Suprapubic skin (tissue), 4 donors: ENCODE measurements around the gene WBP2NL. TPM values are rescaled to one million over a fixed set of nuclear protein-coding genes. Genes with fewer than 3 reads are reported as not detected.

Experiments
- DNase-seq, 2 donors: peaks; one replicate each; pipeline ENCODE4 v3.0.0-alpha.2; 2019; ENCODE audit warnings: low spot score in 2 of 2
- H3K27ac ChIP-seq: fragments of 200-600 bp; sonication (generic); one replicate; pipeline ENCODE4 v1.5.1; 2019
- H3K27me3 ChIP-seq: fragments of 200-600 bp; sonication (generic); one replicate; pipeline ENCODE4 v1.5.1; 2019
- H3K36me3 ChIP-seq: fragments of 200-600 bp; sonication (generic); one replicate; pipeline ENCODE4 v1.5.1; 2019
- H3K4me1 ChIP-seq: fragments of 200-600 bp; sonication (generic); one replicate; pipeline ENCODE4 v1.5.1; 2019
- H3K4me3 ChIP-seq: fragments of 200-600 bp; sonication (generic); one replicate; pipeline ENCODE4 v1.5.1; 2019; ENCODE audit warnings: mild to moderate bottlenecking
- H3K9me3 ChIP-seq: fragments of 200-600 bp; sonication (generic); one replicate; pipeline ENCODE4 v1.5.1; 2019
- CTCF ChIP-seq, 2 donors: fragments of 200-600 bp in 1 of 2; fragments of 450-650 bp in 1 of 2; sonication (generic) in 1 of 2; IDR thresholded peaks; one replicate each; pipeline ENCODE4 v1.5.1; 2016 to 2019; ENCODE audit warnings: antibody characterized with exemption in 2 of 2, mild to moderate bottlenecking in 1 of 2, moderate library complexity in 1 of 2
- EP300 ChIP-seq: sonication (generic); formaldehyde crosslinking; IDR thresholded peaks from one replicate; pipeline ENCODE4 v1.6.1; 2017; ENCODE audit warnings: antibody characterized with exemption
- POLR2A ChIP-seq, 2 donors: fragments of 450-650 bp; IDR thresholded peaks; one replicate each; pipeline ENCODE4 v1.6.1; 2017; ENCODE audit warnings: antibody characterized with exemption in 2 of 2, mild to moderate bottlenecking in 2 of 2, moderate library complexity in 2 of 2
- POLR2AphosphoS5 ChIP-seq, 3 donors: sonication (generic); formaldehyde crosslinking; IDR thresholded peaks; one replicate each; pipeline ENCODE4 v1.6.1; 2017; ENCODE audit warnings: antibody characterized with exemption in 3 of 3
- WGBS: methylation state at CpG from one replicate; pipeline ENCODE4 v1.1.5; 2018; 5-methylcytosine and 5-hydroxymethylcytosine counted together
- total RNA-seq, 4 donors: library from RNA; depleted of rRNA; stranded (reverse); fragments of >200 nt; gene quantifications; one replicate each; pipeline ENCODE4 v1.1.0, GENCODE V29; 2016

The WBP2NL gene
- total RNA-seq, 4 donors from 2014 or later: 0.76 to 9.6 (median 5.4) TPM

DNA sequence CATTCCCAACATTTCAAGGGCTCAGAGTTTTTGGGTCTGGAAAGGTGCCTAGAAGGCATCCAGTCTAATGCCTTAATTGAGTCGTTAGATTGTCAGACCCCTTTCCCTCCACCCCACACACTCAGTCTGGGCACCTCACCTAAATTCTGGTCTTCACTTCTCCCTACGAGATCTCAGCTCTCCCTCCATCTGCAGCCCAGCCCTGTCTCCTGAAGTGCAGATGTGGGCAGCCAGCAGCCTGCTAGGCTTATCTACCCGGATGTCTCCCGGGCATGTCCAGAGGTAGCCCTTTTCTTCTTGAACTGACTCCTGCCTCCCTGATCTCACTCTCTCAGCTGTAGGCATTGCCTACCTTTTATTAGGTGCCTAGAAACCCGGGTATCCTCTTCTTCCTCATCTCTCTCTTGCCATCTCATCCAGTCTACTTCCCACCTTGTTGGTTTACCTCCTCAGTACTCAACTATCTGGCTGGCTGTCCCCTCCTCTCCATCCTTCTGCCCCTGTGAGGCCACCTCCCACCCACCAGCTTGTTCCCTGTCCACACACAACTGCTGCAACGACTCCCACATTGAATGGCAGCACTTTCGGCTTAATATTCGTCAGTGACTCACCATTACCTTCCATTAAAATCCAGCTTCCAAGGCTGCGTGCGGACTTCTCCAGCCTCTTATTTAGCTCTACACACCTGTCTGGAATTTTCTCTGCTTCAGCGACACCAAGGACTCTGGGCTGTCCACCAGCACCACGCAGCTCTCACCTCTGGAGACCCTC is 23.1 kb upstream of the WBP2NL start:
- peak overlapping the region; percentile 53 for H3K4me3 ChIP-seq
- H3K36me3 ChIP-seq: no peaks in the 10 kb centered on the region
- peaks cover 19% of the 10 kb centered on the region for H3K4me1 ChIP-seq
- no peak overlapping the region for H3K27ac ChIP-seq
- DNase-seq: no peak
- H3K9me3 ChIP-seq: no peaks in the 10 kb centered on the region
- TF ChIP-seq POLR2A (IDR thresholded peaks at IDR 0.05) (no peak), EP300 (no peak), POLR2AphosphoS5 (IDR thresholded peaks at IDR 0.05) (no peak), CTCF (IDR thresholded peaks at IDR 0.05) (no peak)
- 60% methylated on average over 12 of the region's 12 CpGs for whole genome bisulfite sequencing
- peaks cover 64% of the 10 kb centered on the region for H3K27me3 ChIP-seq

DNA sequence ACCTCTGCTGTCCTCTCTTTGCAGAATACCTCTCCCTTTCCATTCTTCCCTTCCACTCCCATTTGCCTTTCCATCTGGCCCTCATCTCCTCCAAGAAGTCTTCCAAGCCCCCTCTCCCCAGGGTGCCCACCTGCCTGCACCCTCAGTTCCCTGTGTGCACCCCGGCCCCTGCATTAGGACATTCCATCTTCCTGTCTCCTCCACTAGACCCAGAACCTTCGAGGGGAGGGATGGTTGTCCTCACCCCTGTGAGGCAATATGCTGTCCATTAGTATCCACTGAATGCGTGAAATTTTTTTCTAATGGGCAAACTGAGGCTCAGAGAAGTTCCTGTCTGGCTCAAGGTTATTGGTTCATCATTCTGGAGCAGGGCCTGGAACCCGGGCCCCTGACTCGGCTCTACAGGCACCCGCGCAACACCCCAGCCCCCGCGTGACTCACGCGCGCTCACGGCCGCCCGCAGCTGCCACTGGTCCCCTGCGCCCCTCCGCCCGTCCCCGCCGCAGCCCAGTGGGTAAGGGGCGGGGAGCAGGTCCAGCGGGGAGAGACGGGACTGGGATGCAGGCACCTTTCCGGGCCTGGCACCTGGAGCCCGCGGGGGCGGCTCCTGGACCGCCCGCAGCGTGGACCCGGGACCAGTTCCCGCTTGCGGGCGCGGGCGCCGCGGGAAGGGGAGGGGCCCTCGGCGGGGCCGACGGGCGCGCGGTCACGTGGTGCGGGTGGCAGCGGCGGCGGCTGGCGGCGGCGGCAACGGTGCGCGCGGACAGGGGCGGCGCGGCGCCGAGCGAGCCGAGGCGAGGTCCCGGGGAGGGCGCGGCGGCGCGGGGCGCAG is 22.3 kb upstream of the WBP2NL start:
- peak overlapping the region; percentile 53 for H3K4me3 ChIP-seq
- H3K4me1 ChIP-seq: peaks cover 19% of the 10 kb centered on the region
- TF ChIP-seq POLR2A (IDR thresholded peaks at IDR 0.05): no peak
- no peak for TF ChIP-seq CTCF (IDR thresholded peaks at IDR 0.05)
- no peak for TF ChIP-seq EP300
- no peak for TF ChIP-seq POLR2AphosphoS5 (IDR thresholded peaks at IDR 0.05)
- no peaks in the 10 kb centered on the region for H3K9me3 ChIP-seq
- no peak overlapping the region for H3K27ac ChIP-seq
- H3K27me3 ChIP-seq: peaks cover 61% of the 10 kb centered on the region
- H3K36me3 ChIP-seq: no peaks in the 10 kb centered on the region
- DNase-seq: no peak
- 30% methylated on average over 3 of the region's 72 CpGs for WGBS

GRCh38 chr22:41976961-41977566 is 21.5 kb upstream of the WBP2NL start:
- peak overlapping the region; percentile 53 for H3K4me3 ChIP-seq
- no peak for DNase-seq
- peaks cover 56% of the 10 kb centered on the region for H3K27me3 ChIP-seq
- no peak overlapping the region for H3K27ac ChIP-seq
- TF ChIP-seq POLR2A (IDR thresholded peaks at IDR 0.05): no peak
- H3K36me3 ChIP-seq: no peaks in the 10 kb centered on the region
- WGBS: 10% methylated on average over 13 of the region's 46 CpGs
- peaks cover 19% of the 10 kb centered on the region for H3K4me1 ChIP-seq
- H3K9me3 ChIP-seq: no peaks in the 10 kb centered on the region

GRCh38 chr22:41978732-41979131 is 19.9 kb upstream of the WBP2NL start:
- H3K36me3 ChIP-seq: no peaks in the 10 kb centered on the region
- no peak overlapping the region for H3K4me3 ChIP-seq
- peaks cover 42% of the 10 kb centered on the region for H3K27me3 ChIP-seq
- no peak overlapping the region for H3K27ac ChIP-seq
- no peaks in the 10 kb centered on the region for H3K9me3 ChIP-seq
- peaks cover 19% of the 10 kb centered on the region for H3K4me1 ChIP-seq
- WGBS: 80% methylated on average over 1 of the region's 1 CpG
- no peak for TF ChIP-seq POLR2A (IDR thresholded peaks at IDR 0.05)
- no peak for DNase-seq

- no peak overlapping the region for H3K27ac ChIP-seq
- 58% methylated on average over 8 of the region's 9 CpGs for WGBS
- TF ChIP-seq POLR2AphosphoS5 (IDR thresholded peaks at IDR 0.05): no peak
- TF ChIP-seq POLR2A (IDR thresholded peaks at IDR 0.05): no peak
- no peak for TF ChIP-seq CTCF (IDR thresholded peaks at IDR 0.05)
- no peak for TF ChIP-seq EP300
These were observed 19.0 kb upstream of the WBP2NL start for GRCh38 chr22:41979423-41980250.

More at GRCh38 chr22:41979423-41980250, 19.0 kb upstream of the WBP2NL start:
- Histone ChIP-seq H3K4me1 (peaks cover 19% of the 10 kb centered on the region), H3K4me3 (no peak overlapping the region), H3K9me3 (no peaks in the 10 kb centered on the region), H3K36me3 (no peaks in the 10 kb centered on the region), H3K27me3 (peaks cover 34% of the 10 kb centered on the region)
- DNase-seq: no peak
